Measurements from ENCODE around the gene SLC44A3.
"Not testable (repeated sequence)": the region's sequence is repeated elsewhere in the genome, so short reads cannot be mapped to it uniquely, and the experiment has no call there.

The SLC44A3 gene

GRCh38 chr1:94832931-94833585, 12.9 kb downstream of the SLC44A3 start:
- H3K4me3 ChIP-seq (ENCODE audit: low read depth, low read length), result no peak overlapping the region

DNA sequence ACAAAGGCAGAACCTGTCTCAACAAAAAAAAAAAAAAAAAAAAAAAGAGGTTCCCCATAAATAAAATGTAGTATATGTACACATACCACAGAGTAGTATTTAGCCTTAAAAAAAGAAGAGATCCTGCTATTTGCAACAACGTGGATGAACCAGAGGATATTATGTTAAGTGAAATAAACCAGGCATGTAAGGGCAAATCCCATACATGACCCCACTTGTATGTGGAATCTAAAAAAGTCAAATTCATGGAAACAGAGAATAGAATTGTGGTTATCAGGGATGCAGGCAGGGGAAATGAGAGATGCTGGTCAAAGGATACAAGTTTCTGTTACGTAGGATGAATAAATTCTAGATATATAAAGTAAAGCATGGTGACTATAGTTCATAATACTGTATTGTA, 16.7 kb downstream of the SLC44A3 start:
- H3K4me3 ChIP-seq (ENCODE audit: low read depth, low read length), result no peak overlapping the region

DNA sequence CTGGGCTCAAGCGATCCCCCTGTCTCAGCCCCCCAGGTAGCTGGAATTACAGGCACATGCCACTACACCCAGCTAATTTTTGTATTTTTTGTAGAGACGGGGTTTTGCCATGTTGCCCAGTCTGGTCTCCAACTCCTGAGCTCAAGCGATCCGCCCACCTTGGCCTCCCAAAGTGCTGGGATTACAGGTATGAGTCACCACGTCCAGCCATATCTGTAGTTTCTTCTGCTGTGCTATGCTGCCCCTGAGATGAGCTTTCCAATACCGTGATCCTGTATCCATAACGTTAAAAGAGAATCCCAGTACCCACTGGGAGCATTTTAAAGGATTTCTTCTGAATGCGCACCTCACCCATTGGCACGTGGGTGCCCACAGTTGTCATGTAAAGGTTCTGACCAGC, 20.2 kb downstream of the SLC44A3 start:
- not testable (repeated sequence) for H3K4me3 ChIP-seq (ENCODE audit: low read depth, low read length)

GRCh38 chr1:94840808-94841207, 20.7 kb downstream of the SLC44A3 start:
- H3K4me3 ChIP-seq (ENCODE audit: low read depth, low read length), result no peak overlapping the region

GRCh38 chr1:94843430-94843829, 23.3 kb downstream of the SLC44A3 start:
- no peak overlapping the region for H3K4me3 ChIP-seq (ENCODE audit: low read depth, low read length)

GRCh38 chr1:94843846-94844245, 23.7 kb downstream of the SLC44A3 start:
- H3K4me3 ChIP-seq (ENCODE audit: low read depth, low read length), result no peak overlapping the region

DNA sequence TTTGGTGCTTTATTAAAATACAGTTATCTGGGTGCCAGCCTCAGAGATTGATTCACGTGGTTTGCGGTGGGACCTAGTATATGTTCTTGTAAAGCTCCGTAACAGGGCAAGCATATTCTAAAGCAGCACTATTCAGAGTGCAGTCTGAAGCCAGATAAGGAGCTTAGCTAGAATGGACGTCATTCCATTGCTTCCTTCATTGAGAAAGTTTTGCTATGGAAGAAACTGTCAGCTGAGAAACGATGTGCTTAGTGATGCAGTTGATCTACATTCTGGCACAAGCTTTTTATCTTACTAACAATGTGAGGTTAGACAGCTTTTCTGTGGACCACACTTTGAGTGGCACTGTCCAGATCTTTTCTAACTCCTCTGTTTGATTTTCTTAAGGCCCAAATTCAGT, 26.2 kb downstream of the SLC44A3 start:
- no peak overlapping the region for H3K4me3 ChIP-seq (ENCODE audit: low read depth, low read length)

DNA sequence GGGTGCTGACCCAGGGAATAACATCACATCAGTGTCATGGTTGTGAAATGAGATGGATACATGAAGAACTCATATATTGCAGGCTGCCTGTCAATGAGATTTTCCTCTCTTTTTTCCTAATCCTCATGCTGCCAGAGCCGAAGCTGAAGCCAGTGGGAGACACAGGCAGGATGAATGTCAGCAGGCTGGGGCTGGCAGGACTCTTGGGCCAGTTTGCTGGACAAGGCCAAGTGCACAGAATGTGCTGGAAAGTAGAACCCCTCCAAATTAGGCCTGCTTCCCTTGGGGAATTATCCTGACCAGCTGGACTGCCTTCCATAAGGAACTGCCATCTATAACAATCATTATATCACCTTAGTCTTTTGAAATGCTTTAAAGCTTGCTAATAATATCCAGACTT, 31.4 kb downstream of the SLC44A3 start:
- no peak overlapping the region for H3K4me3 ChIP-seq (ENCODE audit: low read depth, low read length)

DNA sequence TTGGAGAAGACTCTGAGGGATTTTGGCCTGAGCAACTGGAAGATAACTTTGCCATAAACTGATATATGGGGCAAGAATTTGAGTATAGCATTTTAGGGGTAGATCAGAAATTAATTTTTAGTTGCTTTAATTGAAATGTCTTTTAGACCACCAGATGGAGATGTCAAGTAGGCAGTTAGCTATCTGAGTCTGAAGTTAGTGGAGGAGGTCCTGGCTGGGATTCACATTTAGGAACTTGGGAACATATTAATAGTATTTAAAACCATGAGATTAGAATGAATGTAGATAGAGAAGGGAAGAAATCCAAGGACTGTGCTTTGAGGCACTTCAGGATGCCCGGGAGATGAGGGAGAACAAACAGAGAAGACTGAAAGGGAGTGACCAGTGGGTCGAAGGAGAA, 32.6 kb downstream of the SLC44A3 start:
- H3K4me3 ChIP-seq (ENCODE audit: low read depth, low read length), result no peak overlapping the region

DNA sequence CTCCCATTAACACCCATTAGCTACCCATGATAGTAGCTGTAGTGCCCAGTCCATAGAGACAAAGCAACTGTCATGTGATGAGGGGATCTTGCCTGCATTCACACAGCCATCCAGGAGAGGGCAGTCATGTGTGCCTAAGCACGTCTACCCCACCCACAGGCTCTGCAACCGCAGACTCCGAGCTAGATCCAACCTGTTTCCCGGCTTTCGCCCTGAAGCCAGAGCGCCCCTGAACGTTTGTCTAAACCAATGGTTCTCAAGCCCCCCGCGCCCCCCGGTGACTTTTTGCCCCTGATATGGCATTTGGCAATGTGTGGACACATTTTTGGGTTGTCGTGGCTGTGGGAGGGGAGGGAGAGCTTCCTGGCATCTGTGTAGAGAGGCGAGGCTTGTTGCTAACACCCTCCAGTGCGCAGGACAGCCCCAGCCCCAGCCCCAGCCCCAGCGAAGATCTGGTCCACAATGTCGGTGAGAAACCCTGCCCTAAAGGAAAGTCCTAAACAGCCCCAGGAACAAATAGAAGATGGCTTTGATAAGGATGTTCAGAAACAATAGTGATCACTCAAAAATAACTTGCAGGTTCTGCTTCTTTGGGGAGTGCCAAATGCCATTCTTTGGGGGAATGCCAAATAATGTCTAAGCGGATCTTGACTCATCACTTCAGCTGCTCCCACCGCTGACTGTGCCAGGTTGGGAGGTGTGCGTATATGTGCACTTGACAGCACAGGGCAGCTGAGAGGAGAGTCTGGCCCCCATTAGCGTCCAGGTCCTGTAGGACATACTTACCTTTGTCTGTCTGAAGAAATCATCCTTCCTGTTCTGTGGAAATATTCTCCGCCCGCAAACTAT, 34.5 kb downstream of the SLC44A3 start:
- H3K4me3 ChIP-seq (ENCODE audit: low read depth, low read length), result peak overlapping the region; percentile 25

DNA sequence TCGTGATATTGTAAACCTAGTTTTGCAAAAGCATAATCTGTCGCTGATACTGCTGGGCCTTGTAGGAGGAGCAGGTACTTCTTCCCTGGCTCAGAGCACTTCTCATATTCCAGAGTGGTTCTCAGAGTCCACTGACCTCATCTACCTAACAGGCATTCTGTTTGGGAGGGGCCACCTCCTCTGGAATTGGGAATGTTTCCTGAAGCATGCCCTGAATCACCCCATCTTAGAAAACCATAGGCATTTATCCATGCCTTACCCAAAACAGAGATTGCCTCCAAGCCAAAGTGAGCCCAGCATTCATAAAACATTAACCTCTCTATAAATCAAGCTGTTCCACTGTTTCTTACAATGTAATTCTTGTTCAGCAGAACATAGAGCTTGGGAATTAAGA, 35.1 kb downstream of the SLC44A3 start:
- no peak overlapping the region for H3K4me3 ChIP-seq (ENCODE audit: low read depth, low read length)

DNA sequence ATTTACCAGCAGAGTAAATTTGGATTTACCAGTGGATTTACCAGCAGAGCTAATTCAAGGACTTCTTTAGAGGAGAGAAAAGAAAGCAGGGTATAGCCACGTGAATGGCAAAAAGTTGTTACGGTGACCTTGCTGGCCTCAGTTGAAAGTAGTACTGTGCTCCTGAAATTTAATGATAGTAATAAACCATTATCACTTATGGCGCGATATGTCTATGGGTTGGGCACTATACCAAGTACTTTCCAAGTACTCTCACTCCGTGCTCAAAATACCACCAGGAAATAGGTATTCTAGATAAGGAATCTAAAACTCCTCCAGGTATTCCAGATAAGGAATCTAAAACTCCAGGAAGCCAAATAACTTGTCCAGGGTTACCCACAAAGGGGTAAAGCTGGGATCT, 35.8 kb downstream of the SLC44A3 start:
- no peak overlapping the region for H3K4me3 ChIP-seq (ENCODE audit: low read depth, low read length)

GRCh38 chr1:94856868-94857267, 36.7 kb downstream of the SLC44A3 start:
- no peak overlapping the region for H3K4me3 ChIP-seq (ENCODE audit: low read depth, low read length)

- H3K4me3 ChIP-seq (ENCODE audit: low read depth, low read length), result no peak overlapping the region
Observed at GRCh38 chr1:94858276-94858675, 38.1 kb downstream of the SLC44A3 start.

GRCh38 chr1:94859174-94859573, 39.0 kb downstream of the SLC44A3 start:
- H3K4me3 ChIP-seq (ENCODE audit: low read depth, low read length), result no peak overlapping the region

- H3K4me3 ChIP-seq (ENCODE audit: low read depth, low read length), result no peak overlapping the region
Observed at GRCh38 chr1:94862718-94863117, 42.6 kb downstream of the SLC44A3 start.

DNA sequence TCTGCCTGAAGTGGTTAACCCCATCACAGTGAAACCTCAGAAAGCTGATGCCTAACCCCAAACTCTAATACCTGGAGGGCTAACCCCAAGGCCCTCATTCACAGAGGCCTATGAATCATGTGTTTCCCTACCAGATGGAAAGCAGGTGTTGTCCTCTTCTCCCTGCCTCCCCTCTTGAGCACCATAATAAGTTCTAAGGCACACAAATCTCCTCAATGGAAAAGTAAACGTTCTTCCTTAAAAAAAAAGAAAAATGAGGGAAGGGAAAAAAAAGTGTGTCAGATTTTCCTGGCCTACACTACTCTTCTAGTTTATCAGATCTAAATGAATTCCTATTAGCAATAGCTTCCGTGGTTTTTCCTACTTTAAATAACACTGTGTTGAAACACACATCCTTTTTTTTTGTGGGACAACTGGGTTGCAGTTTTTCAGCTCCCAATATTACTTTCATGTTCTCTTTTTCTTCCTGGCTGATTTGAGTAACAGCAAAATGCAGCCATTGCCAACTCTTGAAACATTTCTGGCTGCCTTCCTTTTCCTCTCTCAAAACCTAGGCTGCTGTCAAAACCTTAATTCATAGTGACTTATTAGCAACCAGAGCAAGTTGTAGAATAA, 43.2 kb downstream of the SLC44A3 start:
- H3K4me3 ChIP-seq (ENCODE audit: low read depth, low read length), result no peak overlapping the region

- H3K4me3 ChIP-seq (ENCODE audit: low read depth, low read length), result no peak overlapping the region
Observed at GRCh38 chr1:94863919-94864318, 43.8 kb downstream of the SLC44A3 start.

DNA sequence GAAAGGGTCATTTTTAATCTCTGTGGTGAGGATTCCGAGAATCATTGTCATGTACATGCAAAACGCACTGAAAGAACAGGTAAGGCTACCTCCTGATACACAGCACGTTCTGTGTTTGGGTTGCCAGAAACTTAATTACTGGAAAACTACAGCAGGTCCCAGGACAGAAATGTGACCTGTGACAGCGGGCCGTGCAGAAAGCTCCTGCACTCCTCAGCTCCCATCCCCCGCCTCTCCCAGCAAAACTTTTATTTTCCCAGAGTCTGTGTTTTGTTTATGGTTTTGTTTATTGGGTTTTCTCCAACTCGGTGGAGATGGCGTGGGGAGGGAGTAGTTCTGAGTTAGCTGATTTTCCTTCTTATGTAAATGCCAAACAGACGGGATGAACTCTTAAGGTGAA, 44.7 kb downstream of the SLC44A3 start:
- no peak overlapping the region for H3K4me3 ChIP-seq (ENCODE audit: low read depth, low read length)

GRCh38 chr1:94865360-94865759, 45.2 kb downstream of the SLC44A3 start:
- H3K4me3 ChIP-seq (ENCODE audit: low read depth, low read length), result no peak overlapping the region

GRCh38 chr1:94866164-94866807, 46.1 kb downstream of the SLC44A3 start:
- H3K4me3 ChIP-seq (ENCODE audit: low read depth, low read length), result no peak overlapping the region

- H3K4me3 ChIP-seq (ENCODE audit: low read depth, low read length), result no peak overlapping the region
Observed at GRCh38 chr1:94871031-94871430, 50.9 kb downstream of the SLC44A3 start.
